ENCODE measurements around the gene BCO1.

Gene BCO1

GRCh38 chr16:81198635-81199034 is 39.9 kb upstream of the BCO1 start:
- CTCF ChIA-PET: interaction anchor here (0.6 to 1.4 kb wide), 3 partner anchors 9 to 65 kb away, joined by 3 read pairs; no protein-coding TSS in a partner anchor
- Histone ChIP-seq H3K9me3 (ENCODE audit: control insufficient read depth, insufficient read depth, low read depth, low read length) (no peaks in the 10 kb centered on the region), H3K4me3 (ENCODE audit: low read depth, low read length) (no peak overlapping the region), H3K36me3 (ENCODE audit: control insufficient read depth in 2 of 2, insufficient read depth in 1 of 2, low read length in 2 of 2) (no peaks in the 10 kb centered on the region), H3K4me1 (ENCODE audit: control insufficient read depth, insufficient read depth, low read length) (no peaks in the 10 kb centered on the region), H3K27ac (ENCODE audit: extremely low read depth, low read depth, low read length) (no peak overlapping the region)
- POLR2A ChIA-PET: no interaction called here
- TF ChIP-seq ZNF248 (tag by site-specific recombination; IDR thresholded peaks at IDR 0.05) (no peak), ZNF184 (tag by site-specific recombination; IDR thresholded peaks at IDR 0.05) (no peak), ZNF777 (tag by site-specific recombination; IDR thresholded peaks at IDR 0.05; ENCODE audit: borderline replicate concordance) (no peak), ZNF280C (tag by site-specific recombination; IDR thresholded peaks at IDR 0.05) (no peak), HOXA7 (CRISPR knock-in tag; IDR thresholded peaks at IDR 0.05; ENCODE audit: borderline replicate concordance) (no peak), PRDM1 (tag by site-specific recombination; IDR thresholded peaks at IDR 0.05) (no peak), KLF7 (tag by site-specific recombination; IDR thresholded peaks at IDR 0.05; ENCODE audit: borderline replicate concordance) (no peak), ZBTB26 (tag by site-specific recombination; optimal IDR thresholded peaks at IDR 0.05) (no peak), BCL11B (tag by site-specific recombination; IDR thresholded peaks at IDR 0.05; ENCODE audit: low read depth) (no peak), ZNF214 (tag by site-specific recombination; IDR thresholded peaks at IDR 0.05; ENCODE audit: borderline replicate concordance) (no peak), ZNF350 (tag by site-specific recombination; IDR thresholded peaks at IDR 0.05) (no peak), ZSCAN23 (tag by site-specific recombination; IDR thresholded peaks at IDR 0.05) (no peak), ZNF404 (tag by site-specific recombination; IDR thresholded peaks at IDR 0.05) (no peak), SALL2 (tag by site-specific recombination; IDR thresholded peaks at IDR 0.05; ENCODE audit: borderline replicate concordance) (no peak)
- TF ChIP-seq, protein P1, sequence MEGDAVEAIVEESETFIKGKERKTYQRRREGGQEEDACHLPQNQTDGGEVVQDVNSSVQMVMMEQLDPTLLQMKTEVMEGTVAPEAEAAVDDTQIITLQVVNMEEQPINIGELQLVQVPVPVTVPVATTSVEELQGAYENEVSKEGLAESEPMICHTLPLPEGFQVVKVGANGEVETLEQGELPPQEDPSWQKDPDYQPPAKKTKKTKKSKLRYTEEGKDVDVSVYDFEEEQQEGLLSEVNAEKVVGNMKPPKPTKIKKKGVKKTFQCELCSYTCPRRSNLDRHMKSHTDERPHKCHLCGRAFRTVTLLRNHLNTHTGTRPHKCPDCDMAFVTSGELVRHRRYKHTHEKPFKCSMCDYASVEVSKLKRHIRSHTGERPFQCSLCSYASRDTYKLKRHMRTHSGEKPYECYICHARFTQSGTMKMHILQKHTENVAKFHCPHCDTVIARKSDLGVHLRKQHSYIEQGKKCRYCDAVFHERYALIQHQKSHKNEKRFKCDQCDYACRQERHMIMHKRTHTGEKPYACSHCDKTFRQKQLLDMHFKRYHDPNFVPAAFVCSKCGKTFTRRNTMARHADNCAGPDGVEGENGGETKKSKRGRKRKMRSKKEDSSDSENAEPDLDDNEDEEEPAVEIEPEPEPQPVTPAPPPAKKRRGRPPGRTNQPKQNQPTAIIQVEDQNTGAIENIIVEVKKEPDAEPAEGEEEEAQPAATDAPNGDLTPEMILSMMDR (tag by site-specific recombination; IDR thresholded peaks at IDR 0.05): no peak
- TF ChIP-seq, protein P2, sequence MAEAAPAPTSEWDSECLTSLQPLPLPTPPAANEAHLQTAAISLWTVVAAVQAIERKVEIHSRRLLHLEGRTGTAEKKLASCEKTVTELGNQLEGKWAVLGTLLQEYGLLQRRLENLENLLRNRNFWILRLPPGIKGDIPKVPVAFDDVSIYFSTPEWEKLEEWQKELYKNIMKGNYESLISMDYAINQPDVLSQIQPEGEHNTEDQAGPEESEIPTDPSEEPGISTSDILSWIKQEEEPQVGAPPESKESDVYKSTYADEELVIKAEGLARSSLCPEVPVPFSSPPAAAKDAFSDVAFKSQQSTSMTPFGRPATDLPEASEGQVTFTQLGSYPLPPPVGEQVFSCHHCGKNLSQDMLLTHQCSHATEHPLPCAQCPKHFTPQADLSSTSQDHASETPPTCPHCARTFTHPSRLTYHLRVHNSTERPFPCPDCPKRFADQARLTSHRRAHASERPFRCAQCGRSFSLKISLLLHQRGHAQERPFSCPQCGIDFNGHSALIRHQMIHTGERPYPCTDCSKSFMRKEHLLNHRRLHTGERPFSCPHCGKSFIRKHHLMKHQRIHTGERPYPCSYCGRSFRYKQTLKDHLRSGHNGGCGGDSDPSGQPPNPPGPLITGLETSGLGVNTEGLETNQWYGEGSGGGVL (tag by site-specific recombination; IDR thresholded peaks at IDR 0.05): no peak

DNA sequence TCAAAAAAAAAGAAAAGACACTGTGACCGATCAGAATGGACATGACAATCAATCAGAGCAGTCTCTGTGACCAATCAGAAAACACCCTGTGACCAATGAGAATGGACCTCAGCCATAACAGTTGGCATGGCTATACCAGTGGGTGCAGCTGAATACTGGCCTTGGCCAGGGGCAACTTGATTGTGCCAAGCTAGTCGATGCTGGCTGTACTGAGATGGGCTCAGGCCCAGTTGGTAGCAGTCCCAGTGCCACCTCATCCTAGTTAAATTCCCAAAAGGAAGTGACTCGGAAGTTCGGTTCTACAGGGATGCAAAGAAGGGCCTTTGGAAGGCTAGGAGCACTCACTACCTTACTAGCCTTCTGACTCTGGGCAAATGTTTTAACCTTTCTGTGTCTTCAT is 37.2 kb upstream of the BCO1 start:
- Histone ChIP-seq H3K27ac (ENCODE audit: extremely low read depth, low read depth, low read length) (no peak overlapping the region), H3K4me3 (ENCODE audit: low read depth, low read length) (no peak overlapping the region), H3K4me1 (ENCODE audit: control insufficient read depth, insufficient read depth, low read length) (no peaks in the 10 kb centered on the region), H3K9me3 (ENCODE audit: control insufficient read depth, insufficient read depth, low read depth, low read length) (no peaks in the 10 kb centered on the region), H3K36me3 (ENCODE audit: control insufficient read depth in 2 of 2, insufficient read depth in 1 of 2, low read length in 2 of 2) (no peaks in the 10 kb centered on the region)
- POLR2A ChIA-PET: no interaction called here
- CTCF ChIA-PET: interaction anchor here (0.7 kb wide), 1 partner anchor 221 kb away, joined by 3 read pairs; no protein-coding TSS in a partner anchor
- TF ChIP-seq TCF7L2 (IDR thresholded peaks at IDR 0.05; ENCODE audit: borderline replicate concordance, low read depth, low read length) (no peak), ZNF624 (tag by site-specific recombination; IDR thresholded peaks at IDR 0.05) (no peak), ZNF184 (tag by site-specific recombination; IDR thresholded peaks at IDR 0.05) (no peak), ZIC2 (tag by site-specific recombination; IDR thresholded peaks at IDR 0.05) (no peak), TRIM28 (IDR thresholded peaks at IDR 0.05; ENCODE audit: borderline replicate concordance, low read length) (no peak), ZNF146 (tag by site-specific recombination; IDR thresholded peaks at IDR 0.05) (no peak), ZNF76 (tag by site-specific recombination; IDR thresholded peaks at IDR 0.05; ENCODE audit: borderline replicate concordance, low read depth) (no peak), ZNF701 (tag by site-specific recombination; IDR thresholded peaks at IDR 0.05) (no peak), ZNF138 (tag by site-specific recombination; IDR thresholded peaks at IDR 0.05; ENCODE audit: borderline replicate concordance) (no peak), ZNF211 (tag by site-specific recombination; IDR thresholded peaks at IDR 0.05; ENCODE audit: low read depth) (no peak), OVOL3 (tag by site-specific recombination; IDR thresholded peaks at IDR 0.05) (no peak), SP7 (tag by site-specific recombination; IDR thresholded peaks at IDR 0.05) (no peak), ZBTB44 (tag by site-specific recombination; IDR thresholded peaks at IDR 0.05) (no peak), OSR2 (tag by site-specific recombination; IDR thresholded peaks at IDR 0.05) (no peak)

All from HEK293 (cell line).